Effector CD4-positive, alpha-beta T cell (primary cell): ENCODE measurements around the gene CACTIN.
"Not testable (repeated sequence)": the region's sequence is repeated elsewhere in the genome, so short reads cannot be mapped to it uniquely, and the experiment has no call there.

Experiments used
- DNase-seq: peaks from one replicate; pipeline ENCODE4 v3.0.0-alpha.2; 2020
- total RNA-seq: gene quantifications from one replicate; lab custom pipeline; 2026; lab: John Stamatoyannopoulos, UW

CACTIN gene
- total RNA-seq = 61.9 reads per million, percentile 73 among the genes with 10 or more reads in this experiment

DNA sequence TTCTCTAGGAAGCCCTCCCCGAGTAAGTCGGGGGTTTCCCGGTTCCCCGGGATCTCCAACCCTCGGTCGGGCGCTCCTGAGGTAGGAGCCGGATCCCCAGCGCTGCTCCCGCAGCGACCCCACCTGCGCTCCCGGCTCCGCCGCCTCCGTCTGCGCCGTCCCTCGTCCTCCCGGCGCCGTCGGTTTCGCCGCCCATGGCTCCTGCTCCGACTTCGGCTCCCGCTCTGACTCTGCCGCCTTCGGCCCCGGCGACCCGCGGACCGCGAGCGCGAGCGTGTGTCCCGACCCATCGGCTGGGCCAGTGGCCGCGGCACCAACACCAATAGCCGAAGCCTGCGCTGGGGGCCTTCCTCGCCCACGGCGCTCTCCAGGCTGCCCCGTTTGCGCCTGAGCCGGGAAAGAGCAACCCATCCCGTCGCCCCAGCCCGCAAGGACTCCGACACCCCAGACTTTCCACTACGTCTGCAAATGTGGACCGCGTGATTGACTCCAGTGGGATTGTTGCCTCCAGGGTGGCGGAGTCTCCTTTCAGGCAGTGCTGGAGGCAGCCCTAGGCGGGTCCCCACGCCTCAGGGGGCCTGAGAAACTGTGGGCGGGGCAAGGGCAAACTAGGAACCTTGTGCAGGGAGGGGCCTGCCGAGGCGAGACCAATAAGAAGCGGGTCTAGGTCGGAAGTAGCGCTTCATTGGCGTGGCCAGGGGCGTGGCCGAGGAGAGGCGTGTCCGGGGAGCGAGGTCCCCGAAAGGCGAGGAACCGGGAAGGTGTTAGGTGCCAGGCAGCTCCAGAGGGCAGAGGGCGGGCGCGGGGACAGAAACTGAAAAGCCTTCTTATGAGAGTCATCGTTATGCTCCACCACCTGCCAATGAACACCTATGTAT is at the start of gene CACTIN:
Gene CACTIN, minus strand, starts transcription at position 318 of the 878 bp plus-strand sequence. Its CDS starts 28 bp downstream, at position 290.
- peak; percentile 98 for DNase-seq

DNA sequence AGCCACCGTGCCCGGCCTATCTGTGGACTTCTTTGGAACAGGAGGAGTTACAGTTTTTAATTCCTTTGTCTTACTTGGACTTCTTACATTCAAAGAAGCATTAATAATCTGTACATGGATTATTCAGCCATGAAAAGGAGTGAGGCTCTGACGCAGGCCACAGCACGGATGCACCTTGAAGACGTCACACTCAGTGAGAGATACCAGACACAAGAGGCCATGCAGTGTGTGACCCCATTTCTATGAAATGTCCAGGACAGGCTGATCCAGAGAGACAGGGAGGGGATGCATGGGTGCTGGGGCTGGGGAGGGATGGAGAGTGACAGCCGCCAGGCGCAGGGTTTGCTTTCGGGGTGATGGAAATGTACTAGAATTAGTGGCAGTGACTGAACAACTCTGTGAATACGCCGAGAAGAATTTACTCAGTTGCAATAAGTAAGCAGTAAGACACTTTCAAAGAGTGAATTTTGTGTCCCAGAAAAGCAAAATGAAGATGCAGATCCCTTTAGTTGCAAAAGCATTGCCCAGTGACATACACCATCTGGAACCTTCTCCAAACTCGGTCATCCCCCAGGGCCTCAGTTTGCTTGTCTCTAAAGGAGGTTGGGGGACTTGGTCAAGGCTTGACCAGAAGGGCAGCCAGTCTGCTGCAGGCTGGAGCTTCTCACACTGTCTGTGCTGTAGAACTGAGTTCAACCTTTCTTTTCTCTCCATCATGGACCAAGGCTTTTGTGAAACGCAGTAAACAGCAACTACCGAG is 48.4 kb upstream of the CACTIN start:
- DNase-seq = no peak

DNA sequence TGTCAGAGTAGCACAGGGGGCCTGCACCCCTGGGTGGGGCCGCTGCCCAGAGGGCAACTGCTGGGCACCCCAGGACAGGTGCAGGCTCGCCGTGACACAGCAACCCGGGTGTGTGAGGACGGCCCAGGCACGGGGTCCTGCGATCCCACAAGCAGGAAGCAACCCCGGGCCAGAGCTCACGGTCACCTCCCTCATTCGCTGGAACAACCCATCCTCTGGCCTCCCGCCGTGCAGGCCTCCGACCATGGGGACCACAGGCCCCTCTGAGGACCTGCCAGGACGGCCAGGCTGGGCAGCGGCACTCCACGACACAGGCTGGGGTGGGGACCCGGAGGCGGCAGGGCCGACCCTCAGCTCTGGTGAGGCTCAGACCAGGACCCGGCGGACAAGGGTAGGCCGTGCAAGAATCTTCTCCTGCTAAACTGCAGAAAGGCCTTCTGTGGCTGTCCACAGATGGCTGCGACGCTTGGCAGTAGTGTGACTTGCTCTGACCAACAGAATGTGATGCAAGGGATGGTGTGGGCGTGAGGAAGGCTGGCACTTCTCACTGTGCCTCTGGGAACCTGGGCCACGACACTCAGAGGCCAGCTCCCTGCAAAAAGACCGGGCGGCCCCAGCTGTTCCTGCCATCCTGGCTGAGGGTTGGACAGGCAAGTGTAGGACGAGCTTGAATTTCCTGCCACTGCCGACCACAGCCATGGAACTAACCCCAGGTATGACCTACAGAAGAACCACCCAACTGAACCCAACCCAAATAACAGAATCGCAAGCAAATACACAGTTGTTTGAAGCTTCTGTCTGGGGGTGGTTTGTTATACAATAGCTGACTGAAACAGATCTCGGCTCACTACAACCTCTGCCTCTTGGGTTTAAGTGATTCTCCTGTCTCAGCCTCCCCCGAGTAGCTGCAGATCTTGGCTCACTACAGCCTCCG is 47.2 kb upstream of the CACTIN start:
- DNase-seq = no peak

DNA sequence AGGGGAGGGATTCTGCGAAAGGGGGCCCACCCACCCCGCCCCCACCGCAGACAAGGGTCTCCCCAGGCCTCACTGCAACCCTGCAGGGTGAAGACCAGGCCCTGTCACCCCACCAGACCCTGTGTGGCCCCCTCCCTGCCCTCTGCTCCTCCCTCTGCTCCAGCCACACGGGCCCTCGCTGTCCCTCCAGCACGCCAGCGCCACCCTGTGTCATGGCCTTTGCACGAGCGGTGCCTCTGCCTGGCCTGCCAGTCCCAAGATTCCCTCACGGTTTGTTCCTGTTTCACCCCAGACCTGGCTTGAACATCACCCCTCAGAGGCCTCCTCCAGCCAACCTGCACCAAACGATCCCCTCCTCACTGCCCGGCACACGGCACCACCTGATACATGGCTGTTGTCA is 46.4 kb upstream of the CACTIN start:
- DNase-seq = no peak

DNA sequence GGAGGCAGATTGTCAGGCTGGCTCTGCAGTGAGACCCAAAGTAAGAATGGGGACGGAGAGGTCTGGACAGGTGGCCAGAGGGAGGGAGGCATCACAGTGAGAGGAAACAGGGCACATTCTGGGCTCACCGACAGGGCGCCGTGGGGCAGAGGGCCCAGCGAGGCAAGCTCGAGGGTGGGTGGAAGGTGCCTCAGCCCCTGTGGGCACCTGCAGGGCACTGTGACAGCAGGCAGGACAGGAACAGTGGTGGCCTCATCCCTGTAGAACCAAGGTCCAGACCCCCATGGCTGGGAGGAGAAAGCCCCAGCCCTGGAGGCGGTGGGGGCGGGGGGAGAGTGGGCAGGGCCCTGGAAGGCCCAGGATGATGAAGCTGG is 46.0 kb upstream of the CACTIN start:
- no peak for DNase-seq

DNA sequence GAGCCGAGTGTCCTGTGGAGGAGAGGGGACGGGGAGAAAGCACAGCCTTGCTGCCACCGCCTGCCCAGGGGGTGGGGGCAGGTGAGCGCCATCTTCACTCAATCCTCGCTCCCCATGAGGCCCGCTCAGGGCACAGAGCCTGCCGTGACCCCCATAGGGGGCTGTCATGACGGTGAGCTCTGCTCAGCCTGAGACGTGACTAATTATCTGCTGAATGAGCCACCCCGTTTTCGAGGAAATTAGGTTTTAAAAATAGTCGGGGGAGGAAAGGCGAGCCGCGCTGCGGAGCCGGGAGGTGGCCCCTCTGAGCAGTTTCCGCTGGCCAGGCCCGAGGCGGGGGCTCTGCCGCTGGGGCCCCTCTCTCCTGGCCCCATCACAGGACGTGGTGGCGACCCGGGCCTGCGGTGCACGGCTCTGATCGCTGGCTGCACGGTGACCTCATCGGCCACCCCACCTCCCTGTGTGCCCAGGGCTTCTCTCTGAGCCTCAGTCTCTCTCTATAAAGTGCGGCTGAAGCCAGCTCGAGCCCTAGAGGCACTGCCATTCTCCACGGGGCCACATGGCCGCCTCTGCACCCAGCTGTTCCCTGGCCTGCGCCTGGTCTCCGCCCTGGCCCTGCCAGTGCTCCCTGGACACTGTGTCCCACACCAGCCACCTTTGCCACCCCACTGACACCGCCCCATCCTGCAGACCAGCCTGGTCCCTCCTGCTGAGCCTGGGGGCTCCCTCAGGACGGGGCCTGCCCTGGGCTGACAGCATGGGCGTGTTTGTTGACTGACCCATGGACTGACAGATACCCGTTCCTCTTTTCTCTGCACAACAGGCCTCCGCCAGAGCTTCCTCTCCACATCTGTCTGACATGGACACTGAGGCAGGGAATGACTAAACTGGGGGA is 45.3 kb upstream of the CACTIN start:
- DNase-seq = no peak

DNA sequence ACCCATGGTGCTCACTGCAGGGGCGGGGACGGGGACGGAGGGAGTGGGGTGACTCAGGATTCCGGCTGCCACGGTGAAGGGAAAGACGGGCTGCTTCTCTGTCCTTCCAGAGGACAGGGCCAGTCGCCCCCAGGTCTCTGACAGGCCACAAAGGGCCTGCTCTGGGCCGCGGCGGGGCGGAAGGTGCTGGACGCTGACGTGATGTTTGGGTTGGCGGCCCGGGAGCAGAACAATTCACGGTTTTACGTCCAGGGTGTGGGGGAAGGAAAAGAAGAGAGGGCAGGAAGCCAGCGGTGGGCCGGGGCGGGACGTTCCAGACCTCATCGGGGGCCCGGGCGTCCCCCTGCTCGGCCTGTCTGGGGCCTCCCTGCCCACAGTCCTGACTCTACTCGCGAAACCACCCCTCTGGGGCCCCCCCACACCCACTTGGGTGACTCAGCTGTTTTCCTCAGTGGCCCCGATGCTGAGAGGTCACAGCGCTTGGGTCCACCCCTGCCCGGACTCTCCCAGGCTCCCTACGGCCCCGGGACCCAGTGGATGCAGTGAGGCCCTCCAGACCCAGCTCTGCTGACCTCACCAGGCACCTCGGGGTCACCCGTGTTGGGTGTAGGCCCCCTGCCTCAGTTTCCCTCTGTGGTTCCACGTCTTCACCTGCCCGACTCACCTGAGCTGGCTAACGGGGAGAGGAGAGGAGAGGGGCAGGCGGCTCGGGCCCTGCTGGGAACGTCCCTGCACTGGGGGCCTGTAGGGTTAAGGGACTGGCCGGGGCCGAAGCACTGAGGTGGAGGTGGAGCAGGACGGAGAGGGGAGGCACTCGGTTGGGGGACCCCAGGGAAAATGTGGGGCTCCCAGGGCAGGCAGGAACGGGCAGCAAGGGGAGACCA is 44.4 kb upstream of the CACTIN start:
- DNase-seq = no peak

DNA sequence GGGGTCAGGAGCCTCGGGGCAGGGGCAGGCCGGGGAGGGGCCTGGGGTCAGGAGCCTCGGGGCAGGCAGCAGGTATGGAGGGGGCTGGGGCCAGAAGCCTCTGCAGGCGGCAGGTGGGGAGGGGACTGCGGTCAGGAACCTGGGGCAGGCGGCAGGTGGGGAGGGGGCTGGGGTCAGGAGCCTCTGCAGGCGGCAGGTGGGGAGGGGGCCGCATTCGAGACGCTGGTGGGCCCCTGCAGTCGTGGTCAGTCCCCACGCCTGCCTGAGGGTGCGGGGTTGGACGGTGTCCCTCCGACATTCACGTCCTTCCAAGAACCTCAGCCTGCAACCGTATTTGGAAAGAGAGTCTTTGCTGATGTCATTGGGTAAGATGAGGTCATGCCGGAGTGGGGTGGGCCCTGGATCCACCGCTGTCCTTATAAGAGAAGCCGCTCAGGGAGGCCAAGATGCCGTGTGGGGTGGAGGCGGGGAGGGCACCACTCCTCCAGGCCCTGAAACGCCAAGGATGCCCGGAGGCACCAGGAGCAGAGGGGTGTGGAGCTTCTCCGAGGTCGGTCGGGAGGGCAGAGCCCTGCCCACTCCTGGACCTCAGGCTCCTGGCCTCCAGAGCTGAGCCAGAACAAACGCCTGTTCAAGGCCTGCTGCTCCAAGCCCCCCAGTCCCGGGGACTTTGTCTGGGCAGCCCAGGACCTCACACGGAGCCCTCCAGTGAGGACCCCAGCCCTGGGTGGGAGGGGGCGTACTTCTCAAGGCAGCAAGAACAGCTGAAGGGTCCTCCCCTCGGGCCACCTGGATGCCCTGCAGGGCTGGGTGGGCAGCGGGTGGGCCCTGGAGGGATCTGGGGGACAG is 43.6 kb upstream of the CACTIN start:
- no peak for DNase-seq

DNA sequence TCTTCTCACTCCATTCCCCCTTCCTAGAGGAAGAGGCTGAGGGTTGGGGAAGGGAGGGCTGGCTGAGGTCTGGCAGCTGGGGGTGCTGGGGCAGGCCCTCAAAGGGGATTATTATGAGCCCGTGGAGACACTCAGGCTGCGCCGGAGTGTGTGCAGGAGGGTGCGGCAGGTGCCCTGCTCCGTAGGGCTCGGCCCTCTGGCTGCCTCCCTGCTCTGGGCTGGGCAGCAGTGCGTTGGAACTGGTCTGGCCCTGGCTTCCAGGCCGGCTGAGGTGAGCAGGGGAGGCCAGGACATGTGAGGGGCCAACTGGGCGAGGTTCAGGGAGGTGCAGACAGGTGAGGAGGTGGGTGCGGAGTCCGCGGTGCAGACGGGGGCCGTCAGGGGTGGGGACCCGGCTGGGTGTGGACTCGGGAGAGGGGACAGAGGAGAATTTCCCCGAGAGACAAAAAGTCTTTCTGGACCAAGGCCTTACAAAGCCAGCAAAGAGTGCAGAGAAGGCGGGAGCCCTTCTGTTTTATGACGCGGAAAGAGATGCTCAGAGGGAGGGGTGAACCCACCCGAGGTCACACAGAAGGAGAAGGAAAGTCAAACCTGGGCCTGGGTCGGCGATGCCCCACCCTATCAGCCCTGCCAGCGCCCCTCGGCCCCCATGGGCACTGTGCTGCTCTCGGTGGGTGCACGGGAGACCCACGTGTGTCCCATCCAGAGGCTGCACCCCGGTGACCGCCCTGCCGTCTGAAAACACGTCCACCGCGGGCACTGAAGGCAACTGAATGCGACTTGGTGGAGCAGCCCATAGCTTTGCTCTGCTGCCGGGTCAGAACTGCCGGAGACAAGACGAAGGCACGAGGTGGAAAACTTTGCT is 42.7 kb upstream of the CACTIN start:
- no peak for DNase-seq

DNA sequence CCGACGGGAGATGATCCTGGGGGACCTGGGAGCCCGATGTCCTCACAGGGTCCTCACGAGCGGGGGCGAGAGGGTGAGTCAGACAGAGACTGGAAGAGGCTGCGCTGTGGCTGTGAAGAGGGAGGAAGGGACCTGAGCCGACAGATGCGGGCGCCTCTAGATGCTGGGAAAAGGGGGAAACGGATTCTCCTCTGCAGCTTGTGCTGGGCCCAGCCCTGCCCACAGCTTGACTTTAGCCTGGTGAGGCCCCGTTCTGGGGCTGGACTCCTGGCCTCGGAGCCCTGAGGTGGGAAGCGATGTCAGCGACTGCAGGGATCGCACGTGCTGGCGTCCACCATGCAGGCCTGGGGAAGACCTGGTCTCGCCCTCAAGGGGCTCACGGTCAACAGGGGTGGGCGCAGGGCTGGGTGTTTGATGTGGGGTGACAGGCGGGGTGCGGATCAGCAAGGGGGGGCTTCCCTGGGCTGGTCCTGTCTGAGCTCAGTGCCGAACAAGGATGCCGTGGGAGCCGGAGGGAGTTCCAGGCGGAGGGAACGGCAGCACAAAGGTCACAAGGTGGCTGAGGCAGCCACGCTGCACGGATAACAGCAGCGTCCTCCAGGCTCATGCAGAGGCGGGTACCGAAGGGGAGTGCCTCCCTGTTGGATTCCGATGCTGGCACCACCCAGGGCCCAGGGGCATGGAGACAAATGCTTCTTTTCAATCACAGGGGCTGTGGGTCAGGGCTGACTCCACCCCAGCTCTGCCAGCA is 41.9 kb upstream of the CACTIN start:
- DNase-seq = no peak

DNA sequence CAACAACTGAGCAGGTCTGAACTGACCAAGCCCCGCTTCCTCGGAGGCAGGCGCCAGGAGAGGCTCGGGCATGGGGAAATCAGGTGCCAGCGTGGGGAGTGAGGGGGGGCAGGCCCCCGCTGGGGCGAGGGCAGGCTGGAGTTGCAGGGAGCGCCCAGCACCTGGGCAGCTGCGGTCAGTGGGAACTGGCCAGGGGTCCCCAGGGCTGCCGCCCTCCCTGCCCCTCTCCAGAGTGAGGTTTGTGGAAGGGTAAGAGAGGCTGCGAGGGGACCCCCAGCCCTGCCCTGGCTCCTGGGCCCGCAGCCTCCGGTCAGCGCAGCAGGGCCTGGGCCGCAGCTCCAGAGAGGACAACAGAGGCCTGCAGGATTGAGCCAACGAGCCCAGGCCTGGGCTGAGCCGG is 41.2 kb upstream of the CACTIN start:
- DNase-seq = no peak

DNA sequence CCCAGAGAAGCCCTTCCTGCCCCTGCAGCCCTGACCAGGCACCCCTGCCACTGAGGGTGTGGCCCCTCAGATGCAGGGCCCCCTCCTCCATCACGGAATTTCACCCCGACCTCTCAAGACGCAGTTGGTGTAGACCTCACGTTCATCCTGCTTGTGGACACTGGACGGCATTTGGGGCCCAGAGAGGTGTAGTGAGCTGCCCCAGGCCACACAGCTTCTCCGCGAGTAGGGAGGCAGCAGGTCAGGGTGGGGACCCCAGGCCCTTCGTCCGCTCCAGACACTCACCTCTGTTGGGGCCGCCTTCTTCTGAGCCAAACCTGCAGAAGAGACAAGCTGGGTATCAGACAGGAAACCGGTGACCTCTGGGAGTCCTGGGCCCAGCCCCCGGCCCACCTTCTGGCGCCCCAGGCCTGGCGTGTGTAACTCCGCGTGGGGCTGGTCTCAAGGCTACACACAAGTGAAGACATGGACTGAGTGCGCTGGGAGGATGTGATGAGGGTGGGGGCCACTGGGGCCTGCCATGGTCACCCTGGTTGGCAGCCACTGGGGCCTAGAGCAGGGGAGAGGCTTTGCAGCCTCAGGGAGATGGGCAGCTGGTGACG is 40.5 kb upstream of the CACTIN start:
- no peak for DNase-seq

DNA sequence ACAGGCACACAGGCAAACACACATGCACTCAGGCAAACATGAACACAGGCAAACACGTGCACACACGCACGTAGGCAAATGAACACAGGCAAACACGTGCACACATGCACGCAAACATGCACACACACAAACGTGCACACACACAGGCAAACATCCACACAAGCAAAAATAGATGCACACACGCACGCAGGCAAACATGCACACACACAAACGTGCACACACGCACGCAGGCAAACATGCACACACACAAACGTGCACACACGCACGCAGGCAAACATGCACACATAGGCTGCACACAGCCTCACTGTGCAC is 39.9 kb upstream of the CACTIN start:
- not testable (repeated sequence) for DNase-seq

DNA sequence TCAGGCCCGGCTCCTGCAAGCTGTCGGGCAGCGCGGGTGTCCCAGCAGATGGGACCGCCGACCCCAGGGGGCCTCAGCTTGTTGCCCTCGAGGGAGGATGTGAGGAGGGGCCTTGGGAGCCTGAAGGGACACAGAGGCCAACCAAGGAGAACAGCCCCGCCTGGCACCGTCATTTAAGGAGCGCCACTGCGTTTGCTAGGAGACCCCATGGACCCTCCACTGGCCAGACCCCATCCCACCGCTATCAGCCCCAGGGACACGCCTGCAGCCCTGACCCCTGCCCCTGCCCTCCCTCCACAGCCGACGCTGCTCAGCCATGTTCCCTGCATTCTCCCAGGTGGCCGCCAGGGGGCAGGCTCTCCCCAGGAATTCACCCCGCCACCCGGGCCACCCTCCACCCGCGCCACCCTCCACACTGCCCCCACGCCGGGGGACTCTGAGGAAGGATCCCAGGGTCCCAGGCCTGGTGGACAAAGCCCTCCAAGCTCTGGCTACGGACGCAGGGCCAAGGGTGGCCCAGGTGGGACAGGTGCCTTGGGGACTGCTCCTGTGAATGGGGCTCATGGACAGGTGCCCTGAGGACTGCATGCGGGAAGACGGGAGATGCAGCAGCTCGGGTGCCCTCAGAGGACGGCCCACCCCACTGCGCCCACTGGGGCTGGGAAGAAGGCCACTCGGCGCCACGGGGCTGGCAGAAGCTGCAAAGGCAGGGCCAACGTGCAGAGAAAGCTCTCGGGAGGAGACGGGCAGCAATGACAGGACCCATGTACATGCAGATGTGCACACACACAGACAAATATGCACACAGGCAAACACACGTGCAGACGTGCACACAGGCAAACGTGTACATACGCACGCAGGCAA is 39.3 kb upstream of the CACTIN start:
- DNase-seq = peak; percentile 71

DNA sequence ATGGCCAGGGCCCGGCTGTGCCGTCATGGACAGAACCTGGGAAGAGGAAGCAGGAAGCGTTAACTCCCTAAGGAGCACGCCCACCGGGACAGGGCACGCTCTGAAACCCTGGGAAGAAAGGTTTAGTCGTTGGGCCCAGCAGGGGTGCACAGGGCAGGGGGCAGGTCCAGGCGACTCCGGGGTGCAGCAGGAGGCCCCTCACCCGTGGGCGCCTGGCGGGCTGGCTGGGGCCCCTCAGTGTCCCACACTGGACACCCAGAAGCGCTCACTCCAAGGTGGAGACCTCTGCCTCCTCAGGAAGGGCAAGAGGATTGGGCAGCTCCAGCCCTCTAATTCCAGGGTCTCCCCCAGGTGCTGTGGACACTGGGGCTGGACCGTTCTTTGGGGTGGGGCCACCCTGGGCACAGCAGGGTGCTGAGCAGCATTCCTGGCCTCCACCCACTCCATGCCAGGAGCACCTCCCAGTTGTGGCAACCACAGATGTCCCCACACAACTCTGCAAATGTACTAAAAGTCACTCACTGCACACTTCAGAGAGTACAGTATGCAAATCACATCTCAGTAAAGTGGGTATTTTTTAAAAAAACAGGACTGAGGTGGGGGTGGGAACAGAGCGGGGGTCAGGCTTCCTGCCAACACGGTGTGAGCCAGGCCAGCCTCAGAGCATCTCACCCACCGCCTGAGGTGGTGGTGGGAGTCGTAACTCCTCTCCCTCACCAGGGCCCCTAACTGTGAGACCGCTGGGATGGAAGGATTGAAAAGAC is 38.5 kb upstream of the CACTIN start:
- no peak for DNase-seq

DNA sequence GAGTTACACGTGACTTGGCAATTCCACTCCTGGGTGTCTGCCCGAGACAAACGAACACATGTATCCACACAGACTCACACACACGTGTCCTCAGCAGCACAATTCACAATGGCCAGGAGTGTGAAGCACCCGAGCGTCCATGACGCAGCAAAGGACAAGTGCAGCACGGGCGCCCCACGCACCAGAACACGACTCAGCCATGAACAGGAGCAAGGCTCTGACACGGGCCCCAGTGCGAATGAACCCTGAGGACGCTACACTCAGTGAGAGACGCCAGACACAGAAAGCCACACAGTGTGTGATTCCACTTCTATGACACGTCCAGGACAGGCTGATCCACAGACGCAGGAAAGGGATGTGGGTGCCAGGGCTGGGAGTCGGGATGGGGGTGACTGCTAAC is 37.2 kb upstream of the CACTIN start:
- no peak for DNase-seq
